Measurements from ENCODE around the gene IQSEC2. TPM values are rescaled to one million over a fixed set of nuclear protein-coding genes. Genes with fewer than 3 reads are reported as not detected.

The IQSEC2 gene
- total RNA-seq, 4 donors from 2014 or later: 10.1 to 25.7 (median 16.8) TPM

DNA sequence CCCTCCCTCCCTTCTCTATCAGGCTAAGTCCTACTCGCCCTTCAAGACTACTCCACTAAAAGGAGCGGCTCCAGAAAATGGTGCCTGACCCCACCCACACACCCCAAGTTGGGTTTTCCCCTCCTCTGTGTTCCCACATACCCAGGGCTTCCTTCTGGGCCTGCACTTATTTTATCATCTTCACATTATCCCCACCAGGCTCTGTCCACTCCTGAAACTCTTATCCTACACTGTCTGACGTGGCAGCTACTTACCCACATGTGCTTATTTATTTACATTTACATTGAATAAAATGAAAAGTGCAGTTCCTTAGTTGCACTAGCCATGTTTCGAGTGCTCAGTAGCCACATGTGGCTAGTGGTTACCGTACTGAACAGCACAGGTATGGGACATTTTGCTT lies 51.3 kb downstream of the IQSEC2 start:
- H3K9me3 ChIP-seq: no peaks in the 10 kb centered on the region
- H3K4me1 ChIP-seq: peaks cover 0 to 5% (median 0%) of the 10 kb centered on the region in 3 donors
- no peak overlapping the region for H3K27ac ChIP-seq
- TF ChIP-seq, protein P1, sequence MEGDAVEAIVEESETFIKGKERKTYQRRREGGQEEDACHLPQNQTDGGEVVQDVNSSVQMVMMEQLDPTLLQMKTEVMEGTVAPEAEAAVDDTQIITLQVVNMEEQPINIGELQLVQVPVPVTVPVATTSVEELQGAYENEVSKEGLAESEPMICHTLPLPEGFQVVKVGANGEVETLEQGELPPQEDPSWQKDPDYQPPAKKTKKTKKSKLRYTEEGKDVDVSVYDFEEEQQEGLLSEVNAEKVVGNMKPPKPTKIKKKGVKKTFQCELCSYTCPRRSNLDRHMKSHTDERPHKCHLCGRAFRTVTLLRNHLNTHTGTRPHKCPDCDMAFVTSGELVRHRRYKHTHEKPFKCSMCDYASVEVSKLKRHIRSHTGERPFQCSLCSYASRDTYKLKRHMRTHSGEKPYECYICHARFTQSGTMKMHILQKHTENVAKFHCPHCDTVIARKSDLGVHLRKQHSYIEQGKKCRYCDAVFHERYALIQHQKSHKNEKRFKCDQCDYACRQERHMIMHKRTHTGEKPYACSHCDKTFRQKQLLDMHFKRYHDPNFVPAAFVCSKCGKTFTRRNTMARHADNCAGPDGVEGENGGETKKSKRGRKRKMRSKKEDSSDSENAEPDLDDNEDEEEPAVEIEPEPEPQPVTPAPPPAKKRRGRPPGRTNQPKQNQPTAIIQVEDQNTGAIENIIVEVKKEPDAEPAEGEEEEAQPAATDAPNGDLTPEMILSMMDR (IDR thresholded peaks at IDR 0.05): no peak
- TF ChIP-seq EP300 (IDR thresholded peaks at IDR 0.05) (no peak), POLR2A (IDR thresholded peaks at IDR 0.05) (no peak), POLR2AphosphoS5 (IDR thresholded peaks at IDR 0.05) (no peak)
- ATAC-seq: no peak
- no peak overlapping the region for H3K4me3 ChIP-seq
- WGBS, 2 donors (ENCODE audit: low coverage in 1 of 2): 77 to 84% methylated on average over 3 of the region's 5 CpGs
- H3K36me3 ChIP-seq: peaks cover 0 to 8% of the 10 kb centered on the region in 2 donors
- H3K27me3 ChIP-seq: no peaks in the 10 kb centered on the region

DNA sequence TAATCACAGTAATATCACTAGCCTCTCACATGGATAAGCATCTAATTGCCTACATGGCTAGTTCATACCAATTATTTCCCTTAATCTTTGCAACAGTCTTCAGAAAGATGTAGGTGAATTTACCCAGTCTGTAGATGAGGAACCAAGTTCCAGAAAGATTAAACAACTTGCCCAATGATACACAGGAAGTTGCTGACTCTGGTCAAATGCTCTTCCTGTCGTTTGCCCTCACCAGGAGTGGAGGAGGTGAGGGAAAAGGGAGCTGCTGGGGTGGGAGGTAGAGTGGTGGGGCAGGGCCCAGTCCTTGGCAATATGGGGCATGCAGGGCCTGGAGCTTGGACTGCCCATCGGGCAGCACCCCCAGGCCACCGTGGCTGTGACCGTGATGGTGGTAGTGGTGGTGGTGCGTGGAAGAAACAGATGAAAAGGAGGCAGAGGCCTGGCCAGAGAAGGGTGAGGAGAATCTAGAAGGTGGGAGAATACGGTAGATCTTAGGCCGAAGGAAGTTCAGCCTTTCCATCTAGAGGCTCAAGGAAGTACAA lies 54.1 kb downstream of the IQSEC2 start:
- H3K4me1 ChIP-seq: peaks cover 0 to 22% (median 16%) of the 10 kb centered on the region in 3 donors
- TF ChIP-seq, protein P1 (IDR thresholded peaks at IDR 0.05): no peak
- TF ChIP-seq EP300 (IDR thresholded peaks at IDR 0.05): no peak
- TF ChIP-seq POLR2AphosphoS5 (IDR thresholded peaks at IDR 0.05): no peak
- no peak for TF ChIP-seq POLR2A (IDR thresholded peaks at IDR 0.05)
- no peak for ATAC-seq
- H3K27me3 ChIP-seq: no peaks in the 10 kb centered on the region
- WGBS, 2 donors (ENCODE audit: low coverage in 1 of 2): 76 to 80% methylated on average over 5 to 7 of the region's 7 CpGs
- H3K9me3 ChIP-seq: no peaks in the 10 kb centered on the region
- no peaks in the 10 kb centered on the region for H3K36me3 ChIP-seq
- H3K4me3 ChIP-seq: no peak overlapping the region
- H3K27ac ChIP-seq: no peak overlapping the region

DNA sequence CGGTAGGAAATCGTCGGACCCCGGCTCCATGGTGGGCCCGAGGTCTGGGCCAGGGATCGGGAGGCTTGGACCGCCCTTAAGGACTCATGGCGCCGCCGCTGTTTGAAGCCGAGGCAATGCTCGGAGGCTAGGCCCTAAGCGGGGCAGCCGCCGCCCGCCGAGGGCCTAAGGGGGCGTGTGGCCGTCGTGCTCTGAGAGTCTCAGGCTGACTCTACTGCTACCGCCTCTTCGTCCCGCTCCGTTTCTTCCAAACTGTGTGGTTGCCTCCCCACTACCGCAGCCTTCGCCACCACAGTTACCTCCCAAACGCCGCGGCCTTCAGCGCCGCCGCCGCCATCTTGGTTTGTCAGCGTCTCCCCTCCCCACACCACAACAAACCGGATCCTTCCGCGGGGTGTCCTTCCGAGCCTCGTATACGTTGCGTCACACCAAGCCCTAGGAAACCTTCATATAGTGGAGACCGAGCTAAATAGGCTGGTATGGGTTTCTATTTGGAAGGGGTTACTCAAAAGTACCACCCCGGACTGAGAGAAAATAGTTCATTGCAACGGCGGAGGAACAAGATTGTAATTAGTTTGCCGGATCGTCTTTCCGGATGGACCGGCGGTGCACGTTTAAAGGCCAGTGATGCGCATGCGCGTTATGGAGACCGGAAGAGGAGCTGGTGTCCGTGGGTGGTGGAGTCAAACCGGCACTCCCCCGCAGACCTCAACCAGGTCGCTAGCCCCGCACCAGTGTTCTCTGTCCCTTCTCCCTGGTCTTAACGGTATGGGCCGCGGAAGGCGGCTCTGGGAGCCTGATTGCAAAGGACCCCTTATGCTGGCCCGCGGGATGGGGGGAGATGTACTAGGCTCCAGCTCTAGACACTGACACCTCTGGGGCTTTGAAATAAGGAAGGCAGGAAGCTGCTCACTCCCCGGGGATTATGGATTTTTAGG lies 56.3 kb downstream of the IQSEC2 start, which contains the start of gene KDM5C:
Gene KDM5C (minus strand): TSS at position 348 of the 938 bp plus-strand sequence. CDS start 318 bp downstream, at position 30.
- peak; percentile 91 for ATAC-seq

DNA sequence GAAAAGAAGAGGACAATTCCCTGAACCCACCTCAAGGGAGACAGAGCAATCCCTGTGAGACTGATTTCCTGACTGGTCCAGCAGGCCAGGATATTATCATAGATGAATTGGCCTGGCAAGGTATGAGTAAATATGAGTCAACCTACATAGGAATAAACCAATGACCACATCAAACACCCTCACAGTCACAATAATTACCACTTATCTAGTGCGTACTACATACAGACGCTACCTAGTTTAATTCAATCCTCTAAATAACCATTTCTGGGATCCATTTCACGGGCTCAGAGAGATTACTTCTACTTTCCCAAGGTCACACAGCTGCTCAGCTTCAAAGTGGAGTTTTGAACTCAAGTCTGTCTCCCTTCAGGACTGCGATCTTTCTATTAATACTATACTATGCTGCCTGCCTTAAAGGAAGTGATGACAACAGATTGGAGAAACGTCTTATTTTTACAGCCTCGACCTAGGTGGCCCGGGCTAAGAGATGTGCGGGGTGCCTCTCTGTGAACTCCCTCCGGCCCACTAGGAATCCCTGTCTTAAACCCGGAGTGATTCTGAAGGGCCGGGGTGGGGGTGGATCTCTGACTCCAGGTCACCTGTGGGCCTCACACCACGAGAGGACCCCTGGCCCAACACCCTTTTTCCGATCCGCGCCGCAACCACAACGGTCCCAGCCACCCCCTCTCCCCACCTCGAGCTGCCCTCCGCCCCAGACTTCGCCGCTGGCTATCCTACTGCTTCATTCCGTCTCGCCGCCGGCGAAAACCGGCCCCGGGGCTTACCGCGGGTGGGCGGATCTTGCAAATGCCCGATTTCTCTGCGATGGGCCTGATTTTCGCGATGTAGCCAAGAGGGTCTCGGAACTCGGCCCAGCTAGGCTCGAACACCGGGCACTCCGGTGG lies 57.2 kb downstream of the IQSEC2 start:
- no peak for TF ChIP-seq EP300 (IDR thresholded peaks at IDR 0.05)
- TF ChIP-seq POLR2A (IDR thresholded peaks at IDR 0.05): no peak
- TF ChIP-seq, protein P1 (IDR thresholded peaks at IDR 0.05): no peak
- no peak for TF ChIP-seq POLR2AphosphoS5 (IDR thresholded peaks at IDR 0.05)
- 0 to 5% methylated on average over 2 to 5 of the region's 40 CpGs for WGBS, 2 donors (ENCODE audit: low coverage in 1 of 2)
- peaks cover 0 to 38% (median 25%) of the 10 kb centered on the region in 3 donors for H3K4me1 ChIP-seq

More for the DNA sequence above, 56.3 kb downstream of the IQSEC2 start, which contains the start of gene KDM5C:
- Histone ChIP-seq H3K27ac (peak within 1 kb of the TSS; percentile 75 to 90 (median 85)), H3K27me3 (no peaks in the 10 kb centered on the region), H3K9me3 (no peaks in the 10 kb centered on the region), H3K36me3 (peaks cover 0 to 10% of the 10 kb centered on the region in 2 donors), H3K4me1 (peaks cover 0 to 38% (median 25%) of the 10 kb centered on the region in 3 donors), H3K4me3 (peak within 1 kb of the TSS; percentile 83)
- TF ChIP-seq, protein P1 (IDR thresholded peaks at IDR 0.05): no peak
- peak; percentile 51 for TF ChIP-seq POLR2AphosphoS5 (IDR thresholded peaks at IDR 0.05)
- TF ChIP-seq POLR2A (IDR thresholded peaks at IDR 0.05): peak in 1 of 2 donors; percentile 27
- TF ChIP-seq EP300 (IDR thresholded peaks at IDR 0.05): no peak
- 0% methylated on average over 1 to 23 of the region's 67 CpGs for WGBS, 2 donors (ENCODE audit: low coverage in 1 of 2)

More for the DNA sequence above, 57.2 kb downstream of the IQSEC2 start:
- Histone ChIP-seq H3K27me3 (no peaks in the 10 kb centered on the region), H3K27ac (peak overlapping the region; percentile 75 to 90 (median 85)), H3K36me3 (peaks cover 0 to 19% of the 10 kb centered on the region in 2 donors), H3K9me3 (no peaks in the 10 kb centered on the region), H3K4me3 (peak overlapping the region; percentile 83)
- no peak for ATAC-seq
